Measurements from ENCODE around the gene PRKAR1B.

- no peak for TF ChIP-seq POLR2A (IDR thresholded peaks at IDR 0.05)
- no peak for TF ChIP-seq CTCF (IDR thresholded peaks at IDR 0.05 in 4 of 5, conservative IDR thresholded peaks at IDR 0.05 in 1 of 5)
Observed at GRCh38 chr7:755413-755805, 28.3 kb upstream of the PRKAR1B start.

Measured in gastrocnemius medialis (tissue), 4 donors.